Stimulated activated CD4-positive, alpha-beta T cell treated with anti-CD3 and anti-CD28 coated beads, Interleukin-15, amount 100 ng/mL, for 24 hours (primary cell): ENCODE measurements around the gene FOXK1.

Source experiments
- DNase-seq: peaks from one replicate; pipeline ENCODE4 v3.0.0-alpha.2; 2020

FOXK1 gene

GRCh38 chr7:4805110-4805983 lies 123.3 kb downstream of the FOXK1 start:
- DNase-seq: no peak

GRCh38 chr7:4805984-4806300 lies 123.8 kb downstream of the FOXK1 start:
- no peak for DNase-seq

- DNase-seq: no peak
Observed at GRCh38 chr7:4806983-4807597, 125.0 kb downstream of the FOXK1 start.

- DNase-seq: no peak
Observed at GRCh38 chr7:4807598-4808016, 125.5 kb downstream of the FOXK1 start.

GRCh38 chr7:4808026-4808425 lies 125.9 kb downstream of the FOXK1 start:
- no peak for DNase-seq

GRCh38 chr7:4808565-4808964 lies 126.5 kb downstream of the FOXK1 start:
- no peak for DNase-seq

- DNase-seq: peak; percentile 45
Observed at GRCh38 chr7:4809091-4809591, 127.0 kb downstream of the FOXK1 start.

- DNase-seq: no peak
Observed at GRCh38 chr7:4809666-4810065, 127.6 kb downstream of the FOXK1 start.

- no peak for DNase-seq
Observed at GRCh38 chr7:4814433-4814832, 132.3 kb downstream of the FOXK1 start.

GRCh38 chr7:4815121-4815520 lies 133.0 kb downstream of the FOXK1 start:
- DNase-seq: no peak

- no peak for DNase-seq
Observed at GRCh38 chr7:4815609-4816418, 133.7 kb downstream of the FOXK1 start.

- DNase-seq: no peak
Observed at GRCh38 chr7:4816419-4817080, 134.5 kb downstream of the FOXK1 start.

- no peak for DNase-seq
Observed at GRCh38 chr7:4817178-4817901, 135.2 kb downstream of the FOXK1 start.

GRCh38 chr7:4818000-4818794 lies 136.1 kb downstream of the FOXK1 start:
- DNase-seq: no peak

- DNase-seq: no peak
Observed at GRCh38 chr7:4819560-4820404, 137.7 kb downstream of the FOXK1 start.

- DNase-seq: no peak
Observed at GRCh38 chr7:4820405-4820966, 138.4 kb downstream of the FOXK1 start.
